GM20000 (cell line): Measurements from ENCODE around the gene GTF3C2.
"Not testable (repeated sequence)": the region's sequence is repeated elsewhere in the genome, so short reads cannot be mapped to it uniquely, and the experiment has no call there.

Experiments used
- DNase-seq: peaks from one replicate; pipeline ENCODE4 v3.0.0; 2012; ENCODE audit warnings: low spot score
- TF ChIP-seq, protein P1 (sequence below): IDR thresholded peaks from 2 replicates; pipeline ENCODE4 v1.5.1; 2012; ENCODE audit warnings: mild to moderate bottlenecking, control low read depth; ENCODE audit errors: extremely low read depth, missing control alignments

Gene GTF3C2

DNA sequence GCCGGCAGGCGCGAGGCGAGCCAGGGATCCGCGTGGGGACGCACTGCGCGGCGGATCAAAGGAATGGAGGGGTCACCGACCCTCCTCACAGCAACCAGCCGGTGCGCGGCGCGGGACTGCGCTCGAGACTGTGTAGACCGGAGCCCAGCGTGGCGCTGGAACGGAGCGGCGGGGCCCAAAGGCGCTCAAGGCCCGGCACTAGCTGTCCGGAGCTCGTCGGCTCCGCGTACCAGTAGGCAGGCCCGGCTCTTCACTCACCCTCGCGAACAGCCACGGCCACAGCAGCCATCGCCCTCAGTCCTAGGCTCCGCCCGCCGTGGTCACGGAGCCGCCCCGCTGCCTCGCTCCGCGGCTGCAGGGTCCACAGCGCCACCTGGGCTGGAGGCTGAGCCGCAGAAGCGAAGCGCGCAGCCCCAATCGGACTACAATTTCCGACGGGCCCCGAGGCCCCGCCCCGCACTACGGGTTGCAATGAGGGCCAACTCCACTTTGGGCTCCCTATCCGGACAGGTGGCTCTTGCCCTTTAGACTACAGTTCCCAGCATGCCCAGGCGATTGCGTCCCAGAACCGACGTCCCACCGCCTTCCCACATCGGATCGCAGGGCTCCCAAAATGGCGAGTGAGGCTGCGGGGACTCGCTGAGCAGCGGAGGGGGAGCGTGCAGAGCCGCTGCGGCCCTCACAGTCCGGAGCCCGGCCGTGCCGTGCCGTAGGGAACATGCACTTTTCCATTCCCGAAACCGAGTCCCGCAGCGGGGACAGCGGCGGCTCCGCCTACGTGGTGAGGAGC, 13.7 kb upstream of the GTF3C2 start, which contains the start of the genes EIF2B4 and SNX17:
Gene EIF2B4 (minus strand): TSS at position 313 of the 790 bp plus-strand sequence. CDS start 24 bp downstream, at position 289.
Gene SNX17 (plus strand): TSS at position 591 of the 790 bp plus-strand sequence. CDS start 128 bp downstream, at position 719.
- TF ChIP-seq, protein P1, sequence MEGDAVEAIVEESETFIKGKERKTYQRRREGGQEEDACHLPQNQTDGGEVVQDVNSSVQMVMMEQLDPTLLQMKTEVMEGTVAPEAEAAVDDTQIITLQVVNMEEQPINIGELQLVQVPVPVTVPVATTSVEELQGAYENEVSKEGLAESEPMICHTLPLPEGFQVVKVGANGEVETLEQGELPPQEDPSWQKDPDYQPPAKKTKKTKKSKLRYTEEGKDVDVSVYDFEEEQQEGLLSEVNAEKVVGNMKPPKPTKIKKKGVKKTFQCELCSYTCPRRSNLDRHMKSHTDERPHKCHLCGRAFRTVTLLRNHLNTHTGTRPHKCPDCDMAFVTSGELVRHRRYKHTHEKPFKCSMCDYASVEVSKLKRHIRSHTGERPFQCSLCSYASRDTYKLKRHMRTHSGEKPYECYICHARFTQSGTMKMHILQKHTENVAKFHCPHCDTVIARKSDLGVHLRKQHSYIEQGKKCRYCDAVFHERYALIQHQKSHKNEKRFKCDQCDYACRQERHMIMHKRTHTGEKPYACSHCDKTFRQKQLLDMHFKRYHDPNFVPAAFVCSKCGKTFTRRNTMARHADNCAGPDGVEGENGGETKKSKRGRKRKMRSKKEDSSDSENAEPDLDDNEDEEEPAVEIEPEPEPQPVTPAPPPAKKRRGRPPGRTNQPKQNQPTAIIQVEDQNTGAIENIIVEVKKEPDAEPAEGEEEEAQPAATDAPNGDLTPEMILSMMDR: peak; percentile 94
- DNase-seq: peak; percentile 97

DNA sequence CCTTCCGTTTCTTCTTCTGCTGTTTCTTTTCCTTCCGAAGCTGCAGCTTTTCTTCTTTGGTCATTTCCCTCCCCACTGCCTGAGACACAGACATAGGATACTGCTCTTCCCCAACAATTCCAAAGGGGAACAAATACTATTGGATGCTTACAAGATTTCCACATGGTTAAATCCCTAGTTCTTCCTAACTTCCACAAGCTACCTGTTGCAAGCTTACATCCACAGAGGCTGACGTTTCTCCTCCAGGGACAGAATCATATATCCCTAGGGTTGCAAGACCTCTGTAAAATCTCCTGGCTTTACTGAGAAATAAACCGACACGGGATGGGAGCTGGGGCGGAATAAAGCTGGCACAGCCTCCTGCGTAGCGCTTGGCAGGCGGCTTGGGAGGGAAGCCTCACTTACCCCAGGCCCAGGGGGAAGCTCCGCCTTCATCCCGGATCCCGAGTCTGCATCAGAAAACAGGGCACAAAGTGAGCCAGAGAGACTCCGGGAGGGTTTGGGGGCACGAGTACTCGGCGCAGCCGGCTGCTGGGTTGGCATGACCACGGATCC, 13.0 kb upstream of the GTF3C2 start:
- DNase-seq: no peak
- TF ChIP-seq, protein P1: no peak

DNA sequence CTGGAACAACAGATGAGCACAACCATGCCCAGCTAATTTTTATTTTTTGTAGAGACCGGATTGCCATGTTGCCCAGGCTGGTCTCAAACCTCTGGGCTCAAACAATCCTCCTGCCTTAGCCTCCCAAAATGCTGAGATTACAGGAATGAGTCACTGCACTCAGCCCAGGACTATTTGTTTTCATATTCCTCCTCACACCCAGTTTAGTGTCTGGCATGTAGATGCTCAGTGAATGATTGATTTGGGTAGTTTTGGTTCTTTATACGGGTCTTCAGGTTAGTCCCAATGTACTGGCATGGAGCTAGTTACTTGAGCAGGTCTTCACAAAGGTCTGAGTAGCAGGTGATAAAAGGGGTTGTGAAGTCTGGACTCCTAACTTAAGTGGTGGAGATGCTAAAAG, 7.4 kb upstream of the GTF3C2 start:
- TF ChIP-seq, protein P1: no peak

DNA sequence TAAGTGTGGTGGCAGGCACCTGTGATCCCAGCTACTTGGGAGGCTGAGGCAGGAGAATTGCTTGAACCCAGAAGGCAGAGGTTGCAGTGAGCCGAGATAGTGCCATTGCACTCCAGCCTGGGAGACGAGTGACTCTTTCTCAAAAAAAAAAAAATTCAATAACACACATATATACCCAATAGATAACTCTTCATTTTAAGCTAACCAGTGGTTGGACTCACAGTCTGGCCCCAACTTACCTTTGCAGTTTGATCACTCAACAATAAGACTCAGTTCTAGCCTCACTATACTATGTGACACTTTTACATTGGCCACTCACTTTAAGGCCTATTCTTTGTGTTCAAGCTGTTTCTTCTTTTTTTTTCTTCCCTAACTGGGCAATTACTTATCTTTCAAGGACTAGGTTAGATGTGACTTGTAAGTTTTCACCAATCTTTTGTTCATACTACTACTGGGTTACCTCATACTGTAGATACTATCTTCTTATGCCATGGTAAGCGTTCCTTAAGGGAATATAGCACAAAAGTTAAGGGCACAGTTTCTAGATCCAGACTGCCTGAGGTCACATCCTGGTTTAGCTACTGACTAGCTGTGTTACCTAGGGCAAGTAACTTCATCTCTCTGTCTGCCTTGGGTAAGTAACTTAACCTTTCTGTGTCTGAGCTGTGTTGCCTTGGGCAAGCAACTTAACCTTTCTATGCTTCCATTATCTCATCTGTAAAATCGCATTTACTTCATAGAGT, 6.3 kb upstream of the GTF3C2 start:
- DNase-seq: no peak
- TF ChIP-seq, protein P1: no peak

More for the DNA sequence above, 7.4 kb upstream of the GTF3C2 start:
- DNase-seq: no peak

DNA sequence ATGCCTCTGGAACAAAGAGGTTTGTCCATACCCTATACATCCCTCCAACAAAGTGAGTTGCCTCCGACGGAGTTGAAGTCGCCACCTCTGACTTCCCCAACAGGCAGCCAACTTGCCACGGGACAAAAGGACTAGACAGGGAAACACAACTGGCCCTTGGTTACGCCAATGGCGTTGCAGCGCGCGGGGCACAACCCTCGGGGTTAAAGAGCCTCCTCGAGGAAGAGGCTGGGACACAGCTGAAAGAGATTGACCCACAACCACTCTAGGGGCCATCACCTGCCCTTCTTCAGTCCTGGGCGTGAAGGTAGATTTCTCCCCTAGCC, 545 bp downstream of the GTF3C2 start:
- no peak for DNase-seq
- TF ChIP-seq, protein P1: no peak

DNA sequence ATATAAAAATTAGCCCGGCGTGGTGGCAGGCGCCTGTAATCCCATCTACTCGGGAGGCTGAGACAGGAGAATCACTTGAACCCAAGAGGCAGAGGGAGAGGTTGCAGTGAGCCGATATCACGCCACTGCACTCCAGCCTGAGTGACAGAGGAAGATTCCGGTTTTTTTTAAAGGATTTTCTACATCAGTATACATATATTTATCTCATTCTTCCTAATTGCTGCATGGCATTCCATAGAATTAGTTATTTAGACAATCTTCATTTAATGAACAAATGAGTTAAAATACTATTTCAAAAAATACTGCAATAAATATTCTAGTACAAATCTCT, 2.0 kb downstream of the GTF3C2 start:
- no peak for DNase-seq
- TF ChIP-seq, protein P1: no peak

DNA sequence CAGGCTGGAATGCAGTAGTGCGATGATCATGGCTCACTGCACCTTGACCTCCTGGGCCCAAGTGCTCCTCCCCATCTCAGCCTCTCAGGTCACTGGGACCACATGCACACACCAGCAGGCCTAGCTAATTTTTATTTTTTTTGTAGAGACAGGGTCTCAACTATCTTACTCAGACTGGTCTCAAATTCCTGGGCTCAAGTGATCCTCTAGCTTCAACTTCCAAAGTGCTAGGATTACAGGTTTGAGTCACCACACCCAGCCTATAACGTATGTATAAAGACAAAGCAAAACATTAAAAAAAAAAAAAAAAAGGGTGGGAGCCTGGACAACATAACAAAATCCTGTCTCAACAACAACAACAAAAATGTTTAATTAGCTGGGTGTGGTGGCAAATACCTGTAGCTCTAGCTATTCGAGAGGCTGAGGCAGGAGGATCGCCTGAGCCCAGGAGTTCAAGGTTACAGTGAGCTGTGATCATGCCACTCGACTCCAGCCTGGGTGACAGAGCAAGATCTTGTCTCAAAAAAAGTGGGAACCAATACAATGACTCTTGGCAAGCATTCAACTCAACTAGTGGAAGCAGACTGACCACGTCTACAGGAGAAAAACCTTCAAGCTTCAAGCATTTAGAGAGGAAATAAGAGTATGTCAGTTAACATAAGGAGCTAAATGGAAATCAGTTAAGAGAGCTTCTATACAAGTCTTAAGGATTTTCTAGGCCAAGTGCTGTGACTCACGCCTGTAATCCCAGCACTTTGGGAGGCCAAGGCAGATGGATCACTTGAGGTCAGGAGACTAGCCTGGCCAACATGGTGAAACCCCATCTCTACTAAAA, 2.6 kb downstream of the GTF3C2 start:
- no peak for DNase-seq
- TF ChIP-seq, protein P1: no peak

DNA sequence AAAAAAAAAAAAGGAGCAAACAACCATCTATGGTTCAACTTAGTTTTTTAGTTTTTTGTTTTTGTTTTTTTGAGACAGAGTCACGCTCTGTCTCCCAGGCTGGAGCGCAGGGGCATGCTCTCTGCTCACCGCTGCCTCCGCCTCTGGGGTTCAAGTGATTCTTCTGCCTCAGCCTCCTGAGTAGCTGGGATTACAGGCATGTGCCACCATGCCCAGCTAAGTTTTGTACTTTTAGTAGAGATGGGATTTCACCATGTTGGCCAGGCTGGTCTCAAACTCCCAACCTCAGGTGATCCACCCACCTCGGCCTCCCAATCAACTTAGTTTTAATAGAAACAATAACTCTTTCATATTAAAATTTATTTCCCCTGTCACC, 3.2 kb downstream of the GTF3C2 start:
- DNase-seq: not testable (repeated sequence)
